ENCODE measurements around the gene TYMP.
"Not testable (repeated sequence)": the region's sequence is repeated elsewhere in the genome, so short reads cannot be mapped to it uniquely, and the experiment has no call there.

Gene TYMP

DNA sequence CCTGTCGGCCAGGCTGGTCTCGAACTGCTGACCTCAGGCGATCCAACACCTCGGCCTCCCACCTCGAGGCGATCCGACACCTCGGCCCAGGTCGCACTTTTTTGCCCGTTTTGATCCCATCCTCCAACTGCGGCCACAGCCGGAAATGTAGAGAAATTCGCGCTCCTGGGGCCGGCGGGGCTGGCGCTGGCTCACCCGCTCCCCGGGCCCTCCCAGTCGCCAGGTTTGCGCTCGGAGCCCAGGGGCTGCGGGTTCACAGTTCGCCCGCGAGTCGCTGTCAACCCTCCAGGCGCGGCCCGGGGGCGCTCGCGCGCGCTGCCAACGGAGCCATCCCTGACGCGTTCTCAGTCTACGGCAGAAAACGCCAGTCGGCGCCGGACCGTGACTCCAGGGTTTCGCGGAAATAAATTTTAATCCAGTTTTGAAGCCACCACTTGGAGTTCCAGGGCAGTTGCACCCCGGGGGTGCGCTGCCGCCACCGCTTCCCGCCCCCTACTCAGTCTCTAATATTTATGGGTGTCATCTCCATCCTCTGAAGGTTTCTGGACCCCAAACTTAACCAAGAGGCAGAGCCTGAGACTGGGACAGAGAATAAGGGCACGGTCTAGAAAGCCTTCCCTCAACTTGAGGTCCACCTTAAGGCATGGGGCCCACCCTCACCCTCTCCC, 14.4 kb upstream of the TYMP start:
- Histone ChIP-seq H3K4me3 (ENCODE audit: low read depth, low read length) (no peak overlapping the region), H3K27ac (ENCODE audit: extremely low read depth, low read depth, low read length) (no peak overlapping the region)
- POLR2A ChIA-PET, result interaction anchor here (1.8 kb wide), 1 partner anchor 19 kb away, joined by 8 read pairs; the partner anchor contains the start of gene SCO2

DNA sequence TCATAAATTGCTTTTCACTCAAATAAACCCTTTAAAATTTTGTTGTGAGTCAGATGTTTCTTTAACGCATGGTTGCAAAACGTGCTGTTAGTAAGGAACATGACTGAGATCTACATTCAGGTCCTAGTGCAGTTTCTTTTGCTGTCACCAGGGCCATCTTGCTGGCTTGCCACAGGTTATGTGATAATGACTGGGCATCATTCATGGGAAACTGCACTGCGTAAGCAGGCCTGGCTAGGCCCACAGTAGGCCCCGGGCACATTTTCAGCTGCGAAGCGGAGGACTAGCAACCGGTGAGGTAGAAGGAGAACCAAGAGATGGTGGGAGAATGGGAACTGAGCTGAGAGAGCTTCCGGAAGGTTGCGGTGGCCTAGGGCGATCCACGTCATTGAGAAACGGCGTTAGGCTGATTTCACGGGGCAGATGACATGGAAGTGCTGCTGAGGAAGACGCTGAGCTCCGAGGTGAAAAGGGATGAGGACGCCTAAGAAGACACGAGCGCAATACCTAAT, 12.7 kb upstream of the TYMP start:
- CTCF ChIA-PET, result no interaction called here
- peaks cover 8% of the 10 kb centered on the region; the same call in 1 of the 2 replicates for H3K4me1 ChIP-seq (ENCODE audit: control insufficient read depth, insufficient read depth, low read length)
- no peak overlapping the region for H3K4me3 ChIP-seq (ENCODE audit: low read depth, low read length)
- no peaks in the 10 kb centered on the region for H3K36me3 ChIP-seq (ENCODE audit: control insufficient read depth in 2 of 2, insufficient read depth in 1 of 2, low read length in 2 of 2)
- TF ChIP-seq, protein P1, sequence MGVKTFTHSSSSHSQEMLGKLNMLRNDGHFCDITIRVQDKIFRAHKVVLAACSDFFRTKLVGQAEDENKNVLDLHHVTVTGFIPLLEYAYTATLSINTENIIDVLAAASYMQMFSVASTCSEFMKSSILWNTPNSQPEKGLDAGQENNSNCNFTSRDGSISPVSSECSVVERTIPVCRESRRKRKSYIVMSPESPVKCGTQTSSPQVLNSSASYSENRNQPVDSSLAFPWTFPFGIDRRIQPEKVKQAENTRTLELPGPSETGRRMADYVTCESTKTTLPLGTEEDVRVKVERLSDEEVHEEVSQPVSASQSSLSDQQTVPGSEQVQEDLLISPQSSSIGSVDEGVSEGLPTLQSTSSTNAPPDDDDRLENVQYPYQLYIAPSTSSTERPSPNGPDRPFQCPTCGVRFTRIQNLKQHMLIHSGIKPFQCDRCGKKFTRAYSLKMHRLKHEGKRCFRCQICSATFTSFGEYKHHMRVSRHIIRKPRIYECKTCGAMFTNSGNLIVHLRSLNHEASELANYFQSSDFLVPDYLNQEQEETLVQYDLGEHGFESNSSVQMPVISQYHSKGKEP (tag by site-specific recombination; IDR thresholded peaks at IDR 0.05), result peak; percentile 56; the same call in 1 of the 2 replicates
- TF ChIP-seq ZNF629 (tag by site-specific recombination; IDR thresholded peaks at IDR 0.05), result no peak
- no peaks in the 10 kb centered on the region for H3K9me3 ChIP-seq (ENCODE audit: control insufficient read depth, insufficient read depth, low read depth, low read length)
- POLR2A ChIA-PET, result interaction anchor here (1.3 kb wide), 1 partner anchor 17 kb away, joined by 4 read pairs; the partner anchor contains the start of gene SCO2
- no peak overlapping the region for H3K27ac ChIP-seq (ENCODE audit: extremely low read depth, low read depth, low read length)

More for the DNA sequence above, 14.4 kb upstream of the TYMP start:
- Histone ChIP-seq H3K4me1 (ENCODE audit: control insufficient read depth, insufficient read depth, low read length) (peaks cover 7% of the 10 kb centered on the region; the same call in 1 of the 2 replicates), H3K9me3 (ENCODE audit: control insufficient read depth, insufficient read depth, low read depth, low read length) (no peaks in the 10 kb centered on the region), H3K36me3 (ENCODE audit: control insufficient read depth in 2 of 2, insufficient read depth in 1 of 2, low read length in 2 of 2) (no peaks in the 10 kb centered on the region)
- CTCF ChIA-PET, result interaction anchor here (0.6 to 1.6 kb wide), 4 partner anchors 9 to 19 kb away, joined by 3 to 10 read pairs (median 6); partner anchors contain the start of genes SCO2 and SYCE3
- TF ChIP-seq ZFP69B (tag by site-specific recombination; IDR thresholded peaks at IDR 0.05) (peak; percentile 68; the same call in 1 of the 2 replicates), ZNF221 (tag by site-specific recombination; IDR thresholded peaks at IDR 0.05; ENCODE audit: borderline replicate concordance) (no peak), ZBTB8A (tag by site-specific recombination; IDR thresholded peaks at IDR 0.05) (peak; percentile 48), ZNF792 (tag by site-specific recombination; IDR thresholded peaks at IDR 0.05) (no peak), ZBTB20 (tag by site-specific recombination; IDR thresholded peaks at IDR 0.05) (peak; percentile 60; the same call in 1 of the 2 replicates)
- TF ChIP-seq, protein P2, sequence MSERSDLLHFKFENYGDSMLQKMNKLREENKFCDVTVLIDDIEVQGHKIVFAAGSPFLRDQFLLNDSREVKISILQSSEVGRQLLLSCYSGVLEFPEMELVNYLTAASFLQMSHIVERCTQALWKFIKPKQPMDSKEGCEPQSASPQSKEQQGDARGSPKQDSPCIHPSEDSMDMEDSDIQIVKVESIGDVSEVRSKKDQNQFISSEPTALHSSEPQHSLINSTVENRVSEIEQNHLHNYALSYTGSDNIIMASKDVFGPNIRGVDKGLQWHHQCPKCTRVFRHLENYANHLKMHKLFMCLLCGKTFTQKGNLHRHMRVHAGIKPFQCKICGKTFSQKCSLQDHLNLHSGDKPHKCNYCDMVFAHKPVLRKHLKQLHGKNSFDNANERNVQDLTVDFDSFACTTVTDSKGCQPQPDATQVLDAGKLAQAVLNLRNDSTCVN (tag by site-specific recombination; optimal IDR thresholded peaks at IDR 0.05), result peak; percentile 61

GRCh38 chr22:50541667-50542026, 11.8 kb upstream of the TYMP start:
- 0 out of 2 replicates have a peak, but pooled peaks have one; percentile 40 for TF ChIP-seq ZNF629 (tag by site-specific recombination; IDR thresholded peaks at IDR 0.05)
- TF ChIP-seq, protein P3, sequence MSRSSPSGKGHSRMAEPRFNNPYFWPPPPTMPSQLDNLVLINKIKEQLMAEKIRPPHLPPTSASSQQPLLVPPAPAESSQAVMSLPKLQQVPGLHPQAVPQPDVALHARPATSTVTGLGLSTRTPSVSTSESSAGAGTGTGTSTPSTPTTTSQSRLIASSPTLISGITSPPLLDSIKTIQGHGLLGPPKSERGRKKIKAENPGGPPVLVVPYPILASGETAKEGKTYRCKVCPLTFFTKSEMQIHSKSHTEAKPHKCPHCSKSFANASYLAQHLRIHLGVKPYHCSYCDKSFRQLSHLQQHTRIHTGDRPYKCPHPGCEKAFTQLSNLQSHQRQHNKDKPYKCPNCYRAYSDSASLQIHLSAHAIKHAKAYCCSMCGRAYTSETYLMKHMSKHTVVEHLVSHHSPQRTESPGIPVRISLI (tag by site-specific recombination; IDR thresholded peaks at IDR 0.05), result peak; percentile 90
- TF ChIP-seq ZNF660 (tag by site-specific recombination; IDR thresholded peaks at IDR 0.05), result peak; percentile 51; the same call in 1 of the 2 replicates
- TF ChIP-seq PRDM10 (tag by site-specific recombination; IDR thresholded peaks at IDR 0.05), result peak; percentile 54
- peak; percentile 39; the same call in 1 of the 2 replicates for TF ChIP-seq HIC1 (tag by site-specific recombination; IDR thresholded peaks at IDR 0.05)
- TF ChIP-seq KLF8 (tag by site-specific recombination; IDR thresholded peaks at IDR 0.05), result peak; percentile 42; the same call in 1 of the 2 replicates
- TF ChIP-seq, protein P4, sequence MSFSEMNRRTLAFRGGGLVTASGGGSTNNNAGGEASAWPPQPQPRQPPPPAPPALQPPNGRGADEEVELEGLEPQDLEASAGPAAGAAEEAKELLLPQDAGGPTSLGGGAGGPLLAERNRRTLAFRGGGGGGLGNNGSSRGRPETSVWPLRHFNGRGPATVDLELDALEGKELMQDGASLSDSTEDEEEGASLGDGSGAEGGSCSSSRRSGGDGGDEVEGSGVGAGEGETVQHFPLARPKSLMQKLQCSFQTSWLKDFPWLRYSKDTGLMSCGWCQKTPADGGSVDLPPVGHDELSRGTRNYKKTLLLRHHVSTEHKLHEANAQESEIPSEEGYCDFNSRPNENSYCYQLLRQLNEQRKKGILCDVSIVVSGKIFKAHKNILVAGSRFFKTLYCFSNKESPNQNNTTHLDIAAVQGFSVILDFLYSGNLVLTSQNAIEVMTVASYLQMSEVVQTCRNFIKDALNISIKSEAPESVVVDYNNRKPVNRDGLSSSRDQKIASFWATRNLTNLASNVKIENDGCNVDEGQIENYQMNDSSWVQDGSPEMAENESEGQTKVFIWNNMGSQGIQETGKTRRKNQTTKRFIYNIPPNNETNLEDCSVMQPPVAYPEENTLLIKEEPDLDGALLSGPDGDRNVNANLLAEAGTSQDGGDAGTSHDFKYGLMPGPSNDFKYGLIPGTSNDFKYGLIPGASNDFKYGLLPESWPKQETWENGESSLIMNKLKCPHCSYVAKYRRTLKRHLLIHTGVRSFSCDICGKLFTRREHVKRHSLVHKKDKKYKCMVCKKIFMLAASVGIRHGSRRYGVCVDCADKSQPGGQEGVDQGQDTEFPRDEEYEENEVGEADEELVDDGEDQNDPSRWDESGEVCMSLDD (tag by site-specific recombination; IDR thresholded peaks at IDR 0.05), result 0 out of 2 replicates have a peak, but pooled peaks have one; percentile 39
- TF ChIP-seq SP7 (tag by site-specific recombination; IDR thresholded peaks at IDR 0.05), result peak; percentile 44
- ChIA-PET POLR2A (interaction anchor here (1.3 kb wide), 1 partner anchor 16 kb away, joined by 4 read pairs; the partner anchor contains the start of gene SCO2), CTCF (interaction anchor here (1.4 kb wide), 1 partner anchor 22 kb away, joined by 11 read pairs; no protein-coding TSS in a partner anchor)
- H3K4me1 ChIP-seq (ENCODE audit: control insufficient read depth, insufficient read depth, low read length); H3K9me3 ChIP-seq (ENCODE audit: control insufficient read depth, insufficient read depth, low read depth, low read length); H3K27ac ChIP-seq (ENCODE audit: extremely low read depth, low read depth, low read length); H3K36me3 ChIP-seq (ENCODE audit: control insufficient read depth in 2 of 2, insufficient read depth in 1 of 2, low read length in 2 of 2); H3K4me3 ChIP-seq (ENCODE audit: low read depth, low read length): not testable (repeated sequence)
